HG02943 (cell line): ENCODE results near the gene PAFAH1B2.
"Not testable (repeated sequence)": the region's sequence is repeated elsewhere in the genome, so short reads cannot be mapped to it uniquely, and the experiment has no call there.

Source experiments
- ATAC-seq: cut with Tn5 transposase; IDR thresholded peaks from one replicate; pipeline ENCODE4 v1.9.1; 2021; ENCODE audit warnings: mild to moderate bottlenecking, low read depth, moderate library complexity; ENCODE audit not compliant: unreplicated experiment

The PAFAH1B2 gene

GRCh38 chr11:117143871-117144476 is at the start of gene PAFAH1B2:
PAFAH1B2 (plus strand) TSS chr11:117144287; CDS start chr11:117152448, 8,161 bp downstream.
- peak; percentile 96 for ATAC-seq

GRCh38 chr11:117094776-117095175 is 49.3 kb upstream of the PAFAH1B2 start:
- no peak for ATAC-seq

- no peak for ATAC-seq
Measured at GRCh38 chr11:117095284-117096161, 48.6 kb upstream of the PAFAH1B2 start.

GRCh38 chr11:117096201-117096991 is 47.7 kb upstream of the PAFAH1B2 start:
- no peak for ATAC-seq

- no peak for ATAC-seq
Measured at GRCh38 chr11:117097014-117097388, 47.1 kb upstream of the PAFAH1B2 start.

GRCh38 chr11:117097389-117098268 is 46.5 kb upstream of the PAFAH1B2 start:
- ATAC-seq = peak; percentile 13

- peak; percentile 71 for ATAC-seq
Measured at GRCh38 chr11:117098269-117099232, 45.5 kb upstream of the PAFAH1B2 start, which contains the start of gene SIK3. SIK3 (minus strand) TSS chr11:117098428; CDS start chr11:117098415, 13 bp downstream.

- no peak for ATAC-seq
Measured at GRCh38 chr11:117099696-117100095, 44.4 kb upstream of the PAFAH1B2 start.

GRCh38 chr11:117100556-117100955 is 43.5 kb upstream of the PAFAH1B2 start:
- no peak for ATAC-seq

- ATAC-seq = no peak
Measured at GRCh38 chr11:117107701-117108590, 36.1 kb upstream of the PAFAH1B2 start.

GRCh38 chr11:117110294-117110950 is 33.7 kb upstream of the PAFAH1B2 start:
- no peak for ATAC-seq

GRCh38 chr11:117112497-117112896 is 31.6 kb upstream of the PAFAH1B2 start:
- ATAC-seq = not testable (repeated sequence)

GRCh38 chr11:117112939-117113338 is 31.1 kb upstream of the PAFAH1B2 start:
- not testable (repeated sequence) for ATAC-seq

- ATAC-seq = no peak
Measured at GRCh38 chr11:117117681-117118080, 26.4 kb upstream of the PAFAH1B2 start.

- ATAC-seq = no peak
Measured at GRCh38 chr11:117121176-117121575, 22.9 kb upstream of the PAFAH1B2 start.

- no peak for ATAC-seq
Measured at GRCh38 chr11:117122556-117122955, 21.5 kb upstream of the PAFAH1B2 start.

- ATAC-seq = no peak
Measured at GRCh38 chr11:117126223-117126965, 17.7 kb upstream of the PAFAH1B2 start.
